GM20000 (cell line): ENCODE measurements around the gene ICOS.

ENCODE experiments used
- DNase-seq: peaks from one replicate; pipeline ENCODE4 v3.0.0; 2012; ENCODE audit warnings: low spot score
- TF ChIP-seq, protein P1 (sequence below): IDR thresholded peaks from 2 replicates; pipeline ENCODE4 v1.5.1; 2012; ENCODE audit warnings: mild to moderate bottlenecking, control low read depth; ENCODE audit errors: extremely low read depth, missing control alignments

Gene ICOS

DNA sequence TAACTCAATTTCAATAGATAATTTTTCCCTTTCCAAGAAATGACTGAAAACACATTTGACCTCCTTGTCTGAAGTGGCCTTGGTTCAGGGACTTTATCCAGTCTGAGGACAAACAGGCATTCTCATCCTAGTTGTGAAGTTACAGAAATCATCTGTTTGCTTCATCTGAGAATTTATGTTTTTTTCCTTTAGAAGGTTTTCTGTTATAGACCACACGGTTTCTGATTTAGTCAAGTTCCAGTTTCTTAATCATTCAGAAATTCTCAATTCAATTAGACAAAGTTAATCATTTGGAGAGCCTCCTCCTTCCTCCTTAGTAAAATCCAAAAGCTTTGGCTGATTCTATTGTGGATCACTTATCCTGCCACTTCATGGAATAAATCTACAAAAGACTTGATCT, 60.9 kb downstream of the ICOS start:
- TF ChIP-seq, protein P1, sequence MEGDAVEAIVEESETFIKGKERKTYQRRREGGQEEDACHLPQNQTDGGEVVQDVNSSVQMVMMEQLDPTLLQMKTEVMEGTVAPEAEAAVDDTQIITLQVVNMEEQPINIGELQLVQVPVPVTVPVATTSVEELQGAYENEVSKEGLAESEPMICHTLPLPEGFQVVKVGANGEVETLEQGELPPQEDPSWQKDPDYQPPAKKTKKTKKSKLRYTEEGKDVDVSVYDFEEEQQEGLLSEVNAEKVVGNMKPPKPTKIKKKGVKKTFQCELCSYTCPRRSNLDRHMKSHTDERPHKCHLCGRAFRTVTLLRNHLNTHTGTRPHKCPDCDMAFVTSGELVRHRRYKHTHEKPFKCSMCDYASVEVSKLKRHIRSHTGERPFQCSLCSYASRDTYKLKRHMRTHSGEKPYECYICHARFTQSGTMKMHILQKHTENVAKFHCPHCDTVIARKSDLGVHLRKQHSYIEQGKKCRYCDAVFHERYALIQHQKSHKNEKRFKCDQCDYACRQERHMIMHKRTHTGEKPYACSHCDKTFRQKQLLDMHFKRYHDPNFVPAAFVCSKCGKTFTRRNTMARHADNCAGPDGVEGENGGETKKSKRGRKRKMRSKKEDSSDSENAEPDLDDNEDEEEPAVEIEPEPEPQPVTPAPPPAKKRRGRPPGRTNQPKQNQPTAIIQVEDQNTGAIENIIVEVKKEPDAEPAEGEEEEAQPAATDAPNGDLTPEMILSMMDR = no peak
- DNase-seq = peak; percentile 10

DNA sequence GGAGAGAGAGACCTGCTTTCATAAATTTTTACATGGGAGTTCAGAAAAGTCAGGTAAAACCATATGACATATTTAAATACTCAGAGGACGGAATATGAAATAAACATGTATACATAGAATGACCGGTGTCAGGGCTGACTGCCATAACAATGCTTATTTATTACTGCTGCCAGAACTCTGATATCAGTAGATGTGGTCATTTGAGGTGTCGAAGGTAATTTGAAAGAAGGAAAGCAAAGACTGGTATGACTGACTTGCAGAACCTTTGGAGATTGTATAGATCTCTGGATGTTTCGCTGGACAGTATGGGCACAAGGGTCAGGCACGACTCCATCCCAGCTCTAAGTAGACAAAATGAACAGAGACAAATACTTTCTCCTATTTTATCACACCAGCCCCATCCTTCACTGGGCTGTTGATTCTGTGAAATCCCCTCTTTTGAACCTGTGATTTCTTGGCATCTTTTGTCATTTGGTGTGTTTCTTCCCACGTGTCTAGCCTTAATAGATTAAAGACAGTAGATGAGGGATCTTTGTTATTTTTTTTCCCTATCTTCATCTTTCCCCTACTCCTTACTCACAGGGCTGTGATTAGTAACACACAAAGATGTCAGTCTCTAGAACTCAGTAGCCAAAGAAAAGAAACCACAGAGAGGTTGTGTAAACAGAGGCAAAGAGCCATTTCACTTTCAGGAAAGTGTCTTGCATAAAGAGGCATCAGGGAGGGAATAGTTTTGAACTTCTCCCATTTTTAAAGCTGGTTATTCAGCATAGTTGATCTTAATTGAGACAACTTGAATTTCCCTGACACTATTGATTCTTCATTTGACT, 61.6 kb downstream of the ICOS start:
- no peak for DNase-seq
- TF ChIP-seq, protein P1 = no peak

DNA sequence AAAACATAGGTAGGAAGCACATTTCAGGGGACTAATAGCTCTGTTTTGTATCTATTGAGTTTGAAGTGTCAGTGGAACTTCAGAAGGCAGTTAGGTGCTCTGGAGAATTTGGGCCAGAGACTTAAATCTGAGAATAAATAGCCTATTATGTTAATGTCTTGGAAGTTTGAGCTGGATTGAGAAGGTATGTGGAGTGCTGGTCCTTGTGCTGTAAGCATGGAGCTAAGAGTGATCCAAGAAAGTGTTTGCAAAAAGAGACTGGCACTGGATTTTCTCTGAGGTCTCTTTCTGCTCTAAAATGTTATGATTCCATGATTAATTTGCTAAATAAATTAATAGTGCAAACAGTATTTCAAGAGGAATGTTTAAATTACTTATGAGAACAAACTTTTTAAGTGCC, 63.3 kb downstream of the ICOS start:
- TF ChIP-seq, protein P1 = no peak
- no peak for DNase-seq

DNA sequence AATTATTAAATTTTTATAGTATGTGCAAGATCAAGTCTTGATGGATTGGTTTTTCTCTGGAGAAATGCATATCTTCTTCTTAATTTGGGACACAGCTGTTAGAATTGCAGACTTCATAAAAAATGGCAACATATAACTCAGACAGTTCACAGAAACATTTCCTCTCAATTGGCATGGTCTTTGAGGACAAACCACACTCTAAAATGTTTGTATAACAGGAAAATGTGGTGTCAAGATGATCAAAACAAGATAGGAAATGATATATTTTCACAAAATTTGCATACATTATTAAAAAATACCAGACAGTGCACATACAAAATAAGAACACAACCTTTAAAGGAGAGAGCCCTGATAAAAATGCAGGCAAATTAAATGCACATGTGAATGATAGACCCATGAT, 63.9 kb downstream of the ICOS start:
- TF ChIP-seq, protein P1 = no peak
- no peak for DNase-seq

DNA sequence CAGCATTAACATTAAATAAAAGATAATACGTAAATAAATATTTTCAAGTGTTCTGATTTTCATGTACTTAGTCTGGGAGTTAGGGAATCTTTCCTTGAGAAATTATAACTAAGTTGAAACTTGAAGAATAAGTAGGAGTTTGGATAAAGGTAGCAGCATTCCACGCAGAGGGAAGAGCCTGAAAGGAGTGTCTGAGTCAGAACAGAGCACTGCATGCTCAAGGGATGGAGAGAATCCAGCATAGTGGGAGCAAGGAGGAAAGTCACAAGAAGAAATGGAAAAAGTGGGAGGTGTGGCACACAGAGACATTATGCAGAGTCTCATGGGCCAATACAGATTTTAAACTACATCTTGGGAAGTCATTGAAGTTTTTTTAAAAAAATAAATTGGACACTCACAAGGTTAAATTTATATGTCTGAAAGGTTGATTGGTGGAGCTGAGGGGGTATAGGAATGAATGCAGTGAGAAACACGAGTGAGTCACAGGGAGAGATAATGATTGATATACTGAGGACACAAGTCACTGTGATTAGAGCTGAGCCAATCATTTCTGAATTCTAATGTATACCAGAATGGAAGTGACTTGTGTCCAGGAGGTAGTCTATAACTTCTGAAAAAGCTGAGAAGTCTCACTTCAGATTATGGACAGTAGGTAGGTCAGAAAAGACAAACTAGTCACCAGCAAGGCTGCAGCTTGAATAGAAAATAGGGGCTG, 66.9 kb downstream of the ICOS start:
- DNase-seq = no peak
- TF ChIP-seq, protein P1 = no peak

DNA sequence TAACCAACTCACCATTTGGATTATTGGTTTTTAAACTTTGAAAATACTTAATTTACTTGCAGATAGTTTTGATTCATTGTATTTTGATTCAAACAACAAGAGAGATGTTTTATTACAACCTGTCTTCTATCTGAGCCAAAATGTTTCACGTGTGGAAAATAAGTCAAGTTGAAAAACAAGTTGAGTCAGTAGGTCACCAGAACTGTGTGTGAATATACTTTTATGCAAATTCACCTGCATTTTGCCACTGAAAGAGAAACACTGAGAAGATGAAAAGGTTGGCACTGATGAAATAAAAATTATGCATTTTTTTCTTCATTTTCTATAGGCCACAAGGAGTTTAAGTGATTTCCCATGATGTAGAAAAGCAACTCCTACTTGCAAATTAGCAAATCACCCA, 68.3 kb downstream of the ICOS start:
- TF ChIP-seq, protein P1 = no peak
- DNase-seq = no peak

DNA sequence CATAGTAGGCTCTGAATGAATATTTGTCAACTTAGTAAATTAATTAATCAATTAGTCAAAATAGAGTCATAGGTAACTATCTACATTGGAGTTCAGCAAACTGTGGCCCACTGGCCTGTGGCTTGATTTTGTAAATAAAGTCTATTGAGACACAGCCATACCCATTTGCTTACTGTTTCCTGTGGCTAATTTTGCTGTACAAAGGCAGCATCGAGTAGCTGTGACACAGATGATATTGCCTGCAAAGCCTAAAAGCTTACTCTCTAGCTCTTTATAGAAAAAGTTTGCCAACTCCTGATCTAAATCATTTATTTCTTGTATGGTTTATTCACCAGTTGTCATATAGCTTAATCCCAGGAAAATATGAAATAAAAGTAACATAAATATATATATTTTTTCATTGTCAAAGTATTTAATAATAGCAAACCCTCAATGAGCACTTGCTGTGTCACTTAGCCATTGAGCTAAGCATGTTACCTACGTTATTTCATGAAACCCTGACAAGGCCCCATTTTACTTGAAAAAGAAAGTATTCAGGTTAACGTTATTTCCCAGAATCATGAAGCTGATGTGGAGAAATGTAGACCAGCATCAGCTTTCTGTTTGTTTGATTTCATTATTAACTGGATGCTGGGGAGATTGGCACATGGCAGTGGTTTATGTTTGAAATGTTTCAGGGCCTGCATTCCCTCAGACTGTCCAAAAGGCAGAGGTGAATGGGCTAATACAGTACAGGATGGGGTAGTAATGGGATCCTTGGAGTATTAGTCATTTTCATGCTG, 69.6 kb downstream of the ICOS start:
- TF ChIP-seq, protein P1 = no peak
- no peak for DNase-seq
